ENCODE data around the gene C1QL4.
"Not testable (repeated sequence)": the region's sequence is repeated elsewhere in the genome, so short reads cannot be mapped to it uniquely, and the experiment has no call there.

C1QL4 gene

DNA sequence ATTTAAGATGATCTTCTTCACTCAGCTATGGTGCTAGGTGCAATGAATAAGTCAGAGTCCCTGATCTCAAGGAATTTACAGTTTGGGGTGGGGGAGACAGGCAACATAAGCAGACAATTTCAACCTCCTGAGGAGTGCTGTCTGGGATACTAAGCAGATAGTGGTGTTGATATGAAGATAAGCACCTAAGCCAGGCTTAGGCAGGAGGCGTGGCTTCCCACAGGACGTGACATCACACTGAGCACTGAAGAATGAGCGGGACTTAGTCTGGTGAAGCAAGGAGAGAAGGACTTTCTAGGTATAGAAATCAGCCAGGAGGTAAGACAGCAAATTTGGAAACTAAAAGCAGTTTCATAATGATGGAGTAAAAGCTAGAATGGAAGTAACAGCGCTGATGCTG is 35.2 kb downstream of the C1QL4 start:
- FAIRE-seq: no peak

- FAIRE-seq: no peak
Observed at GRCh38 chr12:49298160-49298559, 38.8 kb downstream of the C1QL4 start.

- FAIRE-seq: no peak
Observed at GRCh38 chr12:49297695-49298060, 39.3 kb downstream of the C1QL4 start.

DNA sequence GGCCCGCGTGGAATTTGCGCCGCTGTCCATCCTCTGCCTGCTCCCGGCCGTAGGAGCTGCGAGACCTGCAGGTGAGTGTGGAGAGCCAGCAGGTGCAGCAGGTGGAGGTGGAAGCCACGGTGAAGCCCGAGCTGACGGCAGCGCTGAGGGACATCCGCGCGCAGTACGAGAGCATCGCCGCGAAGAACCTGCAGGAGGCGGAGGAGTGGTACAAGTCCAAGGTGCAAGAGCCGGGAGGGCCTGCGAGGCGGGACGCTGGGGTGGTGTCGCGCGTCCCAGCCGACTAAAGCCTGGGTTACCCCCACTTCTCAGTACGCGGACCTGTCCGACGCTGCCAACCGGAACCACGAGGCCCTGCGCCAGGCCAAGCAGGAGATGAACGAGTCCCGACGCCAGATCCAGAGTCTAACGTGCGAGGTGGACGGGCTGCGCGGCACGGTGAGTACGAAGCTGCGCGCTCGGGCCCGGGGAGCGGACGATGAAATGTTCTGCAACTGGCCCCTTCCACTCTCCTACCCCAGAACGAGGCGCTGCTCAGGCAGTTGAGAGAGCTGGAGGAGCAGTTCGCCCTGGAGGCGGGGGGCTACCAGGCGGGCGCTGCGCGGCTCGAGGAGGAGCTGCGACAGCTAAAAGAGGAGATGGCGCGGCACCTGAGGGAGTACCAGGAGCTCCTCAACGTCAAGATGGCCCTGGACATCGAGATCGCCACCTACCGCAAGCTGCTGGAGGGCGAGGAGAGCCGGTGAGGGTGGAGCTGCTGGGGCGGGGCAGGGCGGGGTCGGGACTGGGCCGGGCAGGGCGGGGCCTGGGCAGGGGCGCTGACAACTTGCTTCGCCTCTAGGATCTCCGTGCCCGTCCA is 39.9 kb downstream of the C1QL4 start:
- FAIRE-seq: no peak

DNA sequence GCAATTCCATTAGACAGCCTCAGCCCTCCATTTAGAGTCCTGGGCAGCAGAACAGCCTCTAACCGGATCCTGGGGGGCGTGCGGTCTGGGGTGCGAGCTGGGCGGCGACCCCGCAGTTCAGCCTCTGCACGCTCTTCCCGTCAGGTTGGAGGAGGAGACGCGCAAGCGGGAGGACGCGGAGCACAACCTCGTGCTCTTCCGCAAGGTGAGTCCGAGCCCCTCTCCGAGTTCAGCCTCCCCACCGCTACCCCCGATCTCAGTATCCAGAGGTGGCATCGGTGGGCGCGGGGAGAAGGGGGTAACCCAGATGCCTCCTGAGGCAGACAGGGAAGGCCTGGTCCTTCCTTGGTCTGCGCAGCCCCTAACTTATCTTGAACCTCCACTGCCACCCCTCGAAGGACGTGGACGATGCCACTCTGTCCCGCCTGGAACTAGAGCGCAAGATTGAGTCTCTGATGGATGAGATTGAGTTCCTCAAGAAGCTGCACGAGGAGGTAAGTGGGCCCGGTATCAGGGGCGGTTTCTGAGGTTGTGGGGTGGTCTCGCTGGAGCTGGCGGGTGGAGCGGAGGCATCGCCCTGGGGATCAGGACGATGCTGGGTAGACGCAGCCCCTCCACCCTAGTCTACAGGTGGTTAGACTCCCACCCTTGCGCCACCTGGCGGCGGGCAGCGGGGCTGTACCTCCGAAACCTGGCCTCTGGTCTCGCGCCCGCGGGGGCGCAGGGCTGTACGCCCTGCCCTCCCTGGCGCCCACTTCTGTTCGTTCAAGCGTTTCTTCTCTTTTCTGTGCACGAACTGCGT is 40.8 kb downstream of the C1QL4 start:
- no peak for FAIRE-seq

- no peak for FAIRE-seq
Observed at GRCh38 chr12:49295082-49295936, 41.7 kb downstream of the C1QL4 start, which contains the start of gene PRPH. Gene PRPH, plus strand, starts transcription at chr12:49295147. Its CDS starts 54 bp downstream, at chr12:49295201.

GRCh38 chr12:49294804-49295081 is 42.2 kb downstream of the C1QL4 start:
- FAIRE-seq: no peak

GRCh38 chr12:49294086-49294803 is 42.7 kb downstream of the C1QL4 start:
- FAIRE-seq: no peak

GRCh38 chr12:49293056-49293956 is 43.7 kb downstream of the C1QL4 start:
- no peak for FAIRE-seq

DNA sequence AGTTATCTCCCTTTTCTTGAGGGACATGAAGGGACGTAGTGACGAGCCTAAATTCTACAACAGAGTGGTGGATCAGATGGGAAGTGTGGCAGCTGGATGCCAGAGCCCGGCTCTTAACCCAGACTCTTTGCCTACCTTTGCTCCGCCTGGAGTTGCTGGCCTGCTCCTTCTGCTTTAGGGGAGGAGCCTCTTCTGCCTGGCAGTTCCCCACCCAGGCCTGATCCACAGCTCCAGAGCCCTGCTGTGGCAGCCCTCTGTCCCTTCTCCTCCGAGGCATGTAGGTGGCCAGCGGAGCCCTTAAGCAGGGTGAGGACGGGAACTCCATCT is 44.3 kb downstream of the C1QL4 start:
- FAIRE-seq: no peak

GRCh38 chr12:49288922-49289555 is 47.9 kb downstream of the C1QL4 start:
- no peak for FAIRE-seq

- FAIRE-seq: peak; percentile 55
Observed at GRCh38 chr12:49288412-49288853, 48.6 kb downstream of the C1QL4 start.

GRCh38 chr12:49287876-49288275 is 49.1 kb downstream of the C1QL4 start:
- FAIRE-seq: no peak

DNA sequence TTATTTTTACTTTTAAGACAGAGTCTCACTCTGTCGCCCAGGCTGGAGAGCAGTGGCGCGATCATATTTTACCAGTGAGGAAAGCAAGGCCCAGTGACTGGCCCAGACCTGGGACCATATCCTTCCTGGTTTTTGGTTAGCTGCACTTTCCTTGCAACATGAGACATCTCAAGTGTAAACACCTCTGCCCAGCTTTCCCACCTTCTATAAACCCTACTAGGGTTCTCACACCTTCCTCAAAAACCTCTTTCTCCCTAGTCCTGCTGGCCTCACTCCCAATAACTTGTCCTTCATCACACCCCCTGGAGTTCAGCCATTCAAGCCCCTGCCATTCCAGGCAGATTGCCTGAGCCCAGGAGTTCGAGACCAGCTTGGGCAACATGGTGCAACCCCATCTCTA is 52.3 kb downstream of the C1QL4 start:
- no peak for FAIRE-seq

DNA sequence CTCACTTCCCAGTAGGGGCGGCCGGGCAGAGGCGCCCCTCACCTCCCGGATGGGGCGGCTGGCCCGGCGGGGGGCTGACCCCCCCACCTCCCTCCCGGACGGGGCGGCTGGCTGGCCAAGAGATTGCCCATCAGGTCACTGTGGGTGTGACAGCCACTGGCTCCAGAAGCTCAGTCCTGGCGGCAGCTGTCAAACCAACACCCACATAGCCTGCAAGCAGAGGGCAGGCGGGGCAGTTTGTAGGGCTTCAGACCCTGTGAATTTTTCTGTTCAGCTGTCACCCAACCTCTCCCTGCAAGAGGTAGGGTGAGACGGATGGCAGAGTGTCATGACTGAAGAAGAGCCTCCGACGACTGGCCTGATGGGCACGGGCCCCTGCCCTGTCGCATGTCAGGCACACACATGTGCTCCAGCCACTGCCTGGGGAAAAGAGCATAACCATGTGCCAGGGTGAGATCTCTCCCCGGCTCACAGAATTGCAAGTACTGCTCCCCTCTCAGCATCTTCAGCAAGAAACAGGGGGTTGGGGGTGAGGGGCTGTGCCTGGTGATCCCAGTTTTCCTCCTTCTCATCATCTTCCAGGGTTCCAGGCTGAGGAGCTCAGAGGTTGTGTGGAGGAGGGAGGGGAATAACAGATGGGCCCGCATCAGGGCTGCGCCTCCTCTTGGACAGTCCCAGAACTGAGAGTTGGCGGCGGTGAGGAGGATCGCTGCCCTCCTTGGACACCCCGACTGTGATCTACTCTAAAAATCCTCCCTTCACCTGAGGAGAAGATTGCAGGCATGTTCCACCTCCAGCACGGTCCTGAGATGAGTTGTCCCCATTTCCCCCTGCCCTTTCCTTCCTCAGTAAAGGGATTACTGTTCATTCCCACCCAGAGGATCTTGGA is 53.2 kb downstream of the C1QL4 start:
- FAIRE-seq: no peak

DNA sequence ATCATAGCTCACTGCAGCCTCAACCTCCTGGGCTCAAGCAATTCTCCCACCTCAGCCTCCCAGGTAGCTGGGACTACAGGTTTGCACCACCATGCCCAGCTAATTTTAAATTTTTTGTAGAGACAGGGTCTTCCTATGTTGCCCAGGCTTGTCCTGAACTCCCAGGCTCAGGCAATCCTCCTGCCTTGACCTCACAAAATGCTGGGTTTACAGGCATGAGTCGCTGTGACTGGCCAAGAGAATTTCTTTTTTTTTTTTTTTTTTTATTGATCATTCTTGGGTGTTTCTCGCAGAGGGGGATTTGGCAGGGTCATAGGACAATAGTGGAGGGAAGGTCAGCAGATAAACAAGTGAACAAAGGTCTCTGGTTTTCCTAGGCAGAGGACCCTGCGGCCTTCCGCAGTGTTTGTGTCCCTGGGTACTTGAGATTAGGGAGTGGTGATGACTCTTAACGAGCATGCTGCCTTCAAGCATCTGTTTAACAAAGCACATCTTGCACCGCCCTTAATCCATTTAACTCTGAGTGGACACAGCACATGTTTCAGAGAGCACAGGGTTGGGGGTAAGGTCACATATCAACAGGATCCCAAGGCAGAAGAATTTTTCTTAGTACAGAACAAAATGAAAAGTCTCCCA is 54.1 kb downstream of the C1QL4 start:
- not testable (repeated sequence) for FAIRE-seq

Measured in endometrium (tissue), 2 donors.